DOHH2 (cell line): ENCODE results near the gene ADD3.

Source experiments
- CTCF ChIP-seq: fragments of 200-600 bp; sonication (generic); IDR thresholded peaks from one replicate; pipeline ENCODE4 v1.5.1; 2014; ENCODE audit warnings: antibody characterized with exemption, mild to moderate bottlenecking, low read depth, low read length; ENCODE audit not compliant: poor library complexity, severe bottlenecking
- EZH2phosphoT487 ChIP-seq: fragments of 200-600 bp; sonication (generic); IDR thresholded peaks from 2 replicates; pipeline ENCODE4 v1.6.1; 2017; ENCODE audit warnings: borderline replicate concordance, mild to moderate bottlenecking, antibody characterized with exemption, low read length, moderate library complexity, mixed read lengths

- TF ChIP-seq CTCF (no peak), EZH2phosphoT487 (no peak)
These were observed 162.6 kb downstream of the ADD3 start for GRCh38 chr10:110170142-110170971.
